GM19468 (cell line): ENCODE results near the gene TIMP2.
"Not testable (repeated sequence)": the region's sequence is repeated elsewhere in the genome, so short reads cannot be mapped to it uniquely, and the experiment has no call there.

Experiments
- ATAC-seq: cut with Tn5 transposase; IDR thresholded peaks from one replicate; pipeline ENCODE4 v1.9.1; 2021; ENCODE audit warnings: mild to moderate bottlenecking, moderate library complexity, moderate number of reproducible peaks; ENCODE audit not compliant: unreplicated experiment; ENCODE audit errors: extremely low read depth

Gene TIMP2

DNA sequence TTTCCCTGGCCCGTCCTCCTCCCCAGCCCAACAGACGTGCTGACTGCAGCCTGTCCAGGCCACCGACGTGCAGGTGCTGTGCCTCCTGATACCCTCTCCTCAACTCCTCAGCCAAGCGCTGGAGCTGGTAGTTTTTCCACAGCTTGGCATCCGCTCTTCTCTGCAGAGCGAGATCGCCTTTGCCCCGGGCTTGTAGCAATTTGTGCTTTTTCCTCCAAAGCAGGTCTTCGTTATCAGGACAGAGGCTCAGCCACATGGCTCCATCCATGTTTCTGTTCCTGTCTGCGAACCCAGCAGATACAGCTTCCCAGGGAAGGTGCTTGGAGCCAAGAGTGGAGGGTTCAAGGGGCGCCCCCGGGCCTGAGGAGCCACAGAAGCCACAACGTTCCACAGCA is 33.1 kb downstream of the TIMP2 start:
- ATAC-seq: no peak

DNA sequence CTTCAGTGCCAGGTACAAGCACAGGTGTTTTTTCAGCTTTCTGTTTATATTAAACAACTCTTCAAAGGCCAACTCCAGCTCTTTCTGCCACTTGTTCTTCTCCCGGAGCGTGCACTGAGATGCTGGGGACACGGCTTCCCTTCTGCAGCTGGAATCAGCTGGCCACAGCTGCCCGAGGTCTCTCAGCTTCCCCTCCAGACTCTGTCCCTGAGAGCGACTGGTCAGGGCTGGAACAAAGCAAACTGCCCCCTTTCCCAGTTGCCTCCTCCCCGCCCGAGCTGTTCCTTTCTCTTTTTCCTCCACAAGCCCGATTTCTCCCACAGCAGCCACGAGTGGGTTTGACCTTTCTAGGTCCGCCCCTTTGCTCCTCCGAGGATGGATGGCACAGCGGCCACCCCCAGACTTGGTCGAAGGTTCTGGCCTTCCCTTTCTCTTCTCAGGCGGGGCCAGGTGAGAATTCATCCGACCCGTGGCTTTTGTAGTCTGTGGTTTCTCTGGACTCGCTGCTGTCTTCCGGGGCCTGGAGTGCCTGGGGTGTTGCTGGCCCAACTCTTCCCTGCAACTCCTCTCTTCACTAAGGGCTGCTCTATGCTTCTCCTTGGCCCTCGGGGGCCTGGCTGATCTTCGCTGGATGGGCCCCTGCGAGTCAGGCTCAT is 33.7 kb downstream of the TIMP2 start:
- no peak for ATAC-seq

- no peak for ATAC-seq
These were observed 34.7 kb downstream of the TIMP2 start for GRCh38 chr17:78890498-78890897.

DNA sequence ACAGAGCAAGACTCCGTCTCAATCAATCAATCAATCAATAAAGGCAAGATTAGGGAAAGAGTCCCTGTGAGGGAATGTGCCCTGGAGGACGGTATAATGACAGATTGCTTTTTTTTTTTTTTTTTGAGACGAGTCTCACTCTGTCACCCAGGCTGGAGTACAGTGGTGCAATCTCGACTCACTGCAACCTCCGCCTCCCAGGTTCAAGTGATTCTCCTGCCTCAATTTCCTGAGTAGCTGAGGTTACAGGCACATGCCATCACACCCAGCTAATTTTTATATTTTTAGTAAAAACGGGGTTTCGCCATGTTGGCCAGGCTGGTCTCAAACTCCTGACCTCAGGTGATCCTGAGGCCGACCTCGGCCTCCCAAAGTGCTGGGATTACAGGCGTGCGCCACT is 35.1 kb downstream of the TIMP2 start:
- ATAC-seq: not testable (repeated sequence)

DNA sequence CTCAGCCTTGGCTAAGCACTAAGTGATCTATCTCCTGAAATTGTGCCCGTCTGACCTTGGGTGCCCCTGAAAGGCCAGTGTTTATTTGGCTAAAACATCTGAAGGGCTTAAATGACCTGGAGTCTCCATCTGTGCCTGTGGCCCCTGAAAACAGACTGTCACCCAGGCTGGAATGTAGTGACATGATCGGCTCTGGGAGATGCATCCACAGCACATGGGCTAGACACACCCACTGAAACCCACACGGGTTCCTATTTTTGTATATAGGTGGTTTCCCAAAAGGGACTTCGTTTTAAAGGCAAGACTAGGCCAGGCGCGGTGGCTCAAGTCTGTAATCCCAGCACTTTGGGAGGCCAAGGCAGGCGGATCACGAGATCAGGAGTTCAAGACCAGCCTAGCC is 35.7 kb downstream of the TIMP2 start:
- no peak for ATAC-seq

- no peak for ATAC-seq
These were observed 36.2 kb downstream of the TIMP2 start for GRCh38 chr17:78888941-78889518.

DNA sequence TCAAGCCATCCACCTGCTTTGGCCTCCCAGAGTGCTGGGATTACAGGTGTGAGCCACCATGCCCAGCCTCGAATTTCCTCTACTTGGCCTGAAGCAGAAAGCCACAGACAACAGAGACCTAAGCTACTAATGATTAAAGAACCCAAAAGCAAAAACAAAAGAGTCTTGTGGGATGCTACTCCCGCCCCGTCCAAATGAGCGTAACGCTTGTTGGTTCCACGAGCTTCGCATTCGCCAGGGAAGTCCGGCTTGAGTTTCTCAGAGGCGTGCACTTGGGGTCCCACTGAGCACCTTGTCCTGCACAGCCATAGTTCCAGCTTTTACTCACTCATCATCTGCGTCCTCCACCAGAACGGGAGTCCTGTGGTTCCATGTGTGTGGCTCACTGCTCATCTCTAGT is 38.2 kb downstream of the TIMP2 start:
- ATAC-seq: no peak

DNA sequence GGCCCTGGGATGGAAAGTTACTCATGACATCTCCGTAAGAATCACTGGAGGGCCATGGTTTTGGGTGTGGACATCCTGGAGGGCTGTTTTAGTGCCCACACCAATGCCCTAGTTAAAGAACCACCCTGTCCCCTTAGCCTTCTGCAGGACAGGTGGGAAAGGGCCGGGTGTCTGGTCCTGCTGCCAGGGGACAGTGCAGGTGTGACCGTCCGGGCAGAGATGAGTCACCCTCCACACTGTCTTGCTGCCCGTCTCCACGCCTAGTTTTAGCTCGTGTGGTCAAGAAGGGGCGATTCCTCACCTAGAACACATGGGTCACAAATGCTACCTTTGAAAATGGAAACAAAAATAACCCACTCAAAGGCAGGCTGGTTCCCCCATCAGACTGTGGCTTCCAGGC is 39.2 kb downstream of the TIMP2 start:
- ATAC-seq: no peak

- no peak for ATAC-seq
These were observed 40.1 kb downstream of the TIMP2 start for GRCh38 chr17:78884876-78885667.

DNA sequence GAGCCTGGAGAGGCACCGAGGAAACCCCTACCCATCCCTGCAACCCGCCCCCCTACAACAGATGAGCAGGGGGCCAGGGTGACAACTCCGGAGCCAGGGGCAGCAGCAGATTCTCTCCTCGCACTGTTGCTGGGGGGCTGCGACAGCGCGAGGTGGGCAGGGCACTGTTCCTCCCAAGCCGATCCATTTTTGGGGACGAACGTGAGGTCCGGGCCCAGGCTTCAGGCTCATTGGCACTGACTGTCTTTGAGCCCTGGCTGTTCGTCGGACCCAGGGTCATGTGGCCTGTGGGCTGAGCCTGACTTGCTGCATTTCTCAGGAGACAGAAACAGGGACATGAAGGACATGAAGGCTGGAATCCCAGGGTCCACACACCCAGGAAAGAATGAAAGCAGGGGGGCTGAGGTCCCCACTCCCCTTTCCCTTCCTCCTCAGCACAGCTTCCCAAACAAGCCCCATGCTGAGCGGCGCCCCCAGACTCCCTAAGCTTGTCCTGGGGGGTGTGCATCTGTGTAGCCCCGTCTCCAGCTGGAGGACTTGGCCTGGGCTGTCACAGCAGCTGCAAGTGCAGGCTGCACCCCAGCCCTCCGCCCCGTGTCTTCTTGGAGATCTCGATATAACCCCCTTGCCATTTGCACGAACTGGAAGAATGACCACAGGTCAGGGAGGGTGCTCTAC is 40.9 kb downstream of the TIMP2 start:
- ATAC-seq: no peak

DNA sequence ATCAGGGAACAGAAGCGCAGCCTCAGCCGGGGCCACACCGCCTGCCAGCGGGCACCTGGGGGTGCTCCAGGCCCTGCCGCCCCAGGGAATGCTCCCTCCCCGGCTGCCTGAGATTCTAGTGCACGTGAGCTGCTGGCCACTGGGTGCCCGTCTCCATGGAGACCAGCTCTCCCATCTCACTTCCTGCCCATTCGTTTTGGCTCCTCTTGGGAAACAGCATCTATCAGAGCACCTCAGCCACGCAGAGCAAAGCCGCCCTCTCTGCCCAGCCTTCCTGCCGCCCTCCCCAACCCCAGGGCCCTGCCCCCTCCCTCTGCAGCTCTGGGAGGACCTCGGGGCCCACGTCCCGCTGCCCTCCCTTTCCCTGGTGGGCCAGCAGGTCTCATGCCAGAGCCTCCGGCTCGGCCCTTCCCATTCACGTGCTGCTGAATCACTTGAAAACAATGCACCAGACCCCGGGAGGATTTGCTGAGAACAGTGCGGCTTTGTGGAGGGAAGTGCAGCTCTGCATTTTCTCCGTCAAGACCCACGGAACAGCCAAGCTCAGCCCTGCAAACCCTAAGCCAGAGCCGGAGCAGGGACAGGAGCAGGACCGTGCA is 41.6 kb downstream of the TIMP2 start:
- no peak for ATAC-seq

DNA sequence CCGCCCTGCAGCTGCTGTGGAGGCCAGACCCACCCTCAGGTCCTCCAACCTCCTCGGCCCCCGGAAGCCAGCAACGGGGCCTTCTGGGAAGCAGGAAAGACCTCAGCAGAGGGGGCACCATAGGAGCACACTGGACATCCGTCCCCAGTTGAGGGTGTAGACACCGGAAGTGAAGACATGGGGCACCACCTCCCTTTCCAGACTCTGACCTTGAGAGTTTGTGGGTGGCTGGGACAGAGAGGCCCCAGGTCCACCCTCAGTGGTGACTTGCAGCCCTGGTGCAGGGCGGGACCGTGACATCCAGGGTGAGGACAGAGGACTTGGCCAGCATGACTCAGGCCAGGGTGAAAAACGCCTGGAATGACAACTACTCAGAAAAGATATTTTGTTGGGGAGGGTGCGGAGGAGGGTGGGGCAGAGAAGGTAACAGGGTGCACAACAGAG is 42.1 kb downstream of the TIMP2 start:
- no peak for ATAC-seq

- ATAC-seq: no peak
These were observed 42.6 kb downstream of the TIMP2 start for GRCh38 chr17:78882540-78883088.

DNA sequence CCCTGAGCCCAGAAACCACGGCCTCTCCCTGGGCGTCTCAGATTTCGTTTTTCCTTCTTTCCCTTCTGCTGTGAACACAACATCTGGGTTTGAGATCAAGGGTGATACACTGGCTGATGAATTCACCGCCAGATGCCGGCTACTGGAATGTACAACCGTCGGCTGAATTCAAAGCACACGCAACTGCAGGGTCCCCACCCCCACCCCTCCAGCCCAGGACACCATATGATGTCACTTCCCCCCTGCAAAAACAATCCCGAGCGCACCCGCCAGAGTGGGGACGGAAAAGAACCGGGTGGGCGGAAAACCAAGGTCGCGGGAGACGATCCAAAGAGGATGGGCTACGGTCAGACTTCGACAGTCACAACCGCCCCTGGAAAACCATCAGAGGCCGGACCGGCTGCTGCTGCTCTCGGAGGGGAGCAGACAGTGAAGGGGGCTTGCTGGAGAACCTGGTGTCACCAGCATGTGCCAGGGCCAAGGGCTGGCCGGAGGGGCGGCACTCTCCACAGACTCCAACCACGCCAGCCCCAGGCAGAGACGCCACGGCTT is 45.5 kb downstream of the TIMP2 start:
- no peak for ATAC-seq

GRCh38 chr17:78878871-78879527 is 46.2 kb downstream of the TIMP2 start:
- ATAC-seq: no peak

- no peak for ATAC-seq
These were observed 46.9 kb downstream of the TIMP2 start for GRCh38 chr17:78878261-78878660.

GRCh38 chr17:78876954-78877517 is 48.2 kb downstream of the TIMP2 start:
- not testable (repeated sequence) for ATAC-seq

GRCh38 chr17:78876094-78876597 is 49.0 kb downstream of the TIMP2 start:
- no peak for ATAC-seq
